GM13977 (cell line): Measurements from ENCODE around the gene TMPRSS15.

Experiments used
- DNase-seq: peaks from one replicate; pipeline ENCODE4 v3.0.0; 2012; ENCODE audit warnings: low spot score
- in situ Hi-C: fragments of 300-500 bp; cut with MboI; formaldehyde crosslinking; loops from one replicate; pipeline ENCODE4 v1.12.0; 2022; ENCODE audit warnings: low sequenced_read_pairs, low pct_unique_long_range_greater_than_20kb, mixed read lengths, inconsistent platforms; ENCODE audit not compliant: unreplicated experiment
- TF ChIP-seq, protein P1 (sequence below): IDR thresholded peaks from 2 replicates; pipeline ENCODE4 v1.5.1; 2012; ENCODE audit warnings: mild to moderate bottlenecking, control low read depth; ENCODE audit not compliant: insufficient read depth; ENCODE audit errors: extremely low read depth, missing control alignments

TMPRSS15 gene

DNA sequence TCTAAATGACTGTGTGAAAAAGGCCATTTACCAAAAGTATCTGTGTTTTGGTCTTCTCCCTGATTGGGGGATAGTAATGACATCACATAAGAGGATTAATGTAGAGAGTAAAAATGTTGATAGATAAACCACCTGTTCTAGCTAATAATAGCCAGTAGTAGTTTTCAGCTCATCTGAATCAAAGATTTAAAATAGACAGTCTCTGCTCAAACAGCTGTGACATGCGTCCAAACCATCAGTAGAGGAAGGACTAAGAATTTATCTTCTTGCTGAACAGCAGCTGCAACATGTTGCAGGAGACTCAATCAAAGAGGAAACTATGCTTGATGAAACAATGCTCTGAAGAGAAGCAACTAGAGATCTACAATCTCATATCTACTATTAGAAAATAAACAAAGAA is 21.4 kb downstream of the TMPRSS15 start:
- in situ Hi-C loops: no loop called here
- TF ChIP-seq, protein P1, sequence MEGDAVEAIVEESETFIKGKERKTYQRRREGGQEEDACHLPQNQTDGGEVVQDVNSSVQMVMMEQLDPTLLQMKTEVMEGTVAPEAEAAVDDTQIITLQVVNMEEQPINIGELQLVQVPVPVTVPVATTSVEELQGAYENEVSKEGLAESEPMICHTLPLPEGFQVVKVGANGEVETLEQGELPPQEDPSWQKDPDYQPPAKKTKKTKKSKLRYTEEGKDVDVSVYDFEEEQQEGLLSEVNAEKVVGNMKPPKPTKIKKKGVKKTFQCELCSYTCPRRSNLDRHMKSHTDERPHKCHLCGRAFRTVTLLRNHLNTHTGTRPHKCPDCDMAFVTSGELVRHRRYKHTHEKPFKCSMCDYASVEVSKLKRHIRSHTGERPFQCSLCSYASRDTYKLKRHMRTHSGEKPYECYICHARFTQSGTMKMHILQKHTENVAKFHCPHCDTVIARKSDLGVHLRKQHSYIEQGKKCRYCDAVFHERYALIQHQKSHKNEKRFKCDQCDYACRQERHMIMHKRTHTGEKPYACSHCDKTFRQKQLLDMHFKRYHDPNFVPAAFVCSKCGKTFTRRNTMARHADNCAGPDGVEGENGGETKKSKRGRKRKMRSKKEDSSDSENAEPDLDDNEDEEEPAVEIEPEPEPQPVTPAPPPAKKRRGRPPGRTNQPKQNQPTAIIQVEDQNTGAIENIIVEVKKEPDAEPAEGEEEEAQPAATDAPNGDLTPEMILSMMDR: no peak
- DNase-seq: no peak

DNA sequence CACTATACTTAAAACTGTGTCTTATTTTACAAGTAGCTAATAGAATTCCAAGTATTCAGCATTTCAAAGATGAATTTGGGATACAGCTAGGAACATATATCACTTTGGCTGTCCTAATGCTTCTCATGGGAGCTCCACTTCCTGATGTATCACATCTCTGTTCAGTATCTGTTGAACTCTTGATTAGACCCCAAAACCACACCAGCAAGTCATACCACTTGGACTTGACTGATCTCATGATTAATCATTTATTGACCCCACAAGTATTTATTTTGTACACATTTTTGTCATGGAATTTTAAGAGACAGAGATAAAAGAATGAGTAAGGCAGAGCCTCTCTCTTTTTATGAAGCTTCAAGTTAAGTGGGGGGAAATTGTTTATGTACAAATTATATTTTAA is 30.0 kb downstream of the TMPRSS15 start:
- TF ChIP-seq, protein P1: no peak
- DNase-seq: no peak
- in situ Hi-C loops: no loop called here

DNA sequence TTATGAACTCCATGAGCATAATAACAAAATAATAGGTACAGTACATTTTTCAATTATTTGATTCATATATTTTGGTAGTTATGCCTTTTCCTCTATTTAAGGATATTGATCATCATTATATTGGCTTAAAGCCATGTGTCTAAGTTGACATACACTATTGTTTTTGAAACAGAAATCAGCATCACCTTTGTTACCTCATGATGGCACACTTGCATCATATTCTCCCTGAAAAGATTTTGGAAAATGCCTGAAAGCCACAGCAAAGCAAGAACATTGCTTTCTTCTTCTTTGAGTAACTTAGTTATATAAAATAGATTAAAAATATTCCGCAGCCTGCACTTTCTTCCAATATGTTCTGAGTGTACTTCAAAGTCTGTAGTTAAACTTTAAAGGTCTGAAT is 33.3 kb downstream of the TMPRSS15 start:
- in situ Hi-C loops: no loop called here
- DNase-seq: no peak
- TF ChIP-seq, protein P1: no peak

DNA sequence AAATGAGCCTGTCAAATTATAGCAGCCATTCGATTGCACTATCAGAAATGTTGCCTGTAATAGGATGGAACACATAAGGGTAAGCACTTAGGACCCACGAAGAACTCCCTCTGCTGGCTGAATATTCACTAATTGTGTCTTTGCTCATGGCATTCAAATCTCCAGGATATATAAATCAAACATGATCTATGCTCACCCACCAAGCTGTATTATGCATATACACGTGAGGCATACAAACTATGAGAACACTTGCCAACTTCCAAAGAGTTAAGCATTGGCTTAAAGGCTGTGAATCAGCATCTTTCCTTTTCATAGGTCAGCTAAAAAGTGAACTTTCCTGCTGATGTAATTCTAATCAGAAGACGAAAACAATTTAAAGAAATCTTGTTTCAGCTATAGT is 34.5 kb downstream of the TMPRSS15 start:
- DNase-seq: no peak
- in situ Hi-C loops: no loop called here
- TF ChIP-seq, protein P1: no peak

DNA sequence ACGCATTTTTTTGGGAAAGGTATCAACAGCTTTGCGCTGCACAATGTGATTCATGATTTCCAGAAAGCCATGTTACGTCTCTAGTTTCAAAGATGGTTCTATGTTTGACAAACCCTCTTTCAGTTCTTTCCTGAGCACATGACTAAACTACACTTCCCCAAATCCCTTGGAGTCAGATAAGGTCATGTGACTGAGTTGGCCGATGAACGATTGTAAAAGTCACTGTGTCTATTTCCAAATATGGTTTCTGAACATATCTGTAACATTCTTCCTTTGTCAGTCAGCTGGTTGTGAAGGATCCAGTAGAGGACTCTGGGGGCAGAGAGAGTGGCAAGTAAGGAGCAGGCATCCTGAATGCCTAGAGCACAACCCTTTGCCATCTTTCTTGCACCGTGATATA is 35.4 kb downstream of the TMPRSS15 start:
- TF ChIP-seq, protein P1: no peak
- in situ Hi-C loops: no loop called here
- no peak for DNase-seq

DNA sequence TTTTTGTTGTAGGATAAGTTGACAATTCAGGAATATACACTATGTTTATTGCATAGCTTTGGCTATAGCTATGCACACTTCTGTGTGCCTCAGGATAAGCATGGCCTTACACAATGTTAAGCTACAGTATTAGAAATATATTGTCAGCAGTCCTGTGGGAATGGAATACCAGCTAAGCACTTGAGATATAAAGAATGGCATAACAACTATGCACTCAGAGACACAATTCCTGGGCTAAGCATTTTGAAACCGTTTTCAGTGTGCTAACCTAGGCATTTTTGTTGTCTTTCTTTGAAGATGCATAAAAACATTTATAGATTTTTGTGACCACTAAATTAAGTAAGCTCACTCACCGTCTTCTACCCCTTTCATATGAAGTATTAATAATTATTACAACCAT is 46.8 kb downstream of the TMPRSS15 start:
- in situ Hi-C loops: no loop called here
- TF ChIP-seq, protein P1: no peak
- no peak for DNase-seq

DNA sequence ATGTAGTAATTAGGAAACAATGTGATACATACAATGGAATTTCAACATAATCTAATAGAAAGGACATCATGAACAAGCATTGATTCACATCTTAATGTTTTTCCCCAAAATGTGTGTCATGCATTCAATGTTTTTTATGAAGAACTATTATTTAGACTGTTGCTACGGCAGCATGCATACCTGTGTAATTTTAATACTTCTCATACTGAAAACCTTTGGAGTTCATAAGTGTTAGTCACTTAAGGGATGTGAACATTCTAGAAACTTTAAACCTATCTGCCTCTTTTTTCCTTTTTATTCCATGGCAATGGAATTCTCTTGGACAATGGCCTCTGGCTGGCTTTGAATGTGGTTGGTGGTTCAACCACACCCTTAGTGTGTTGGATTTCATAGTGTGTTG is 48.6 kb downstream of the TMPRSS15 start:
- TF ChIP-seq, protein P1: no peak
- in situ Hi-C loops: no loop called here
- DNase-seq: no peak
